Measurements from ENCODE around the gene EHD2. TPM values are rescaled to one million over a fixed set of nuclear protein-coding genes. Genes with fewer than 3 reads are reported as not detected.
"Not testable (repeated sequence)": the region's sequence is repeated elsewhere in the genome, so short reads cannot be mapped to it uniquely, and the experiment has no call there.

Gene EHD2
- total RNA-seq, 1 experiment from 2014 or later, result 13.3 TPM

DNA sequence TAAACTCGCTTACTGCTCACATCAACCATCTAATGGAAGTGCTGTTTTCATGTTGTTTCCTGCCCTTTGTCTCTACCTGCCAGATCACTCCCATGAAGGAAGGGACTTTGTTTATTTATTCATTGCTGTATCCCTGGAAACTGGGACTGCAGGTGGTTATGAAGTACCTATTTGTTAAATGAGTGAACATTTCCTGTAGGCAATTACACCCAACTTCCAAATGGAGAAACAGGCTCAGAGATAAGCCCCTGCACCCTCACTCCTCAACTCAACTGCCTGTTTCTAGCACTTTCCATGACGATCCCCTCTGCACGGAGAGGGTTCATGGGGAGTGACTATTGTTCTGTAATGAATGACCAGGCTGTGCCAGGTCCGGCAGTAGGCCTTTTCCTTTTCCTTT is 63.3 kb downstream of the EHD2 start:
- intact Hi-C loops (cut with micrococcal nuclease; ENCODE audit: unreplicated experiment), result no loop called here
- H3K36me3 Mint-ChIP-seq (ENCODE audit: insufficient read depth, unreplicated experiment), result peaks cover 19% of the 10 kb centered on the region
- H3K27me3 ChIP-seq (replicated peaks; ENCODE audit: control insufficient read depth, insufficient read depth, low read length), result no peaks in the 10 kb centered on the region
- peaks cover 3% of the 10 kb centered on the region for H3K36me3 ChIP-seq (ENCODE audit: control insufficient read depth, insufficient read depth, low read length)
- peaks cover 18% of the 10 kb centered on the region for H3K4me1 Mint-ChIP-seq (ENCODE audit: low read depth, unreplicated experiment)
- ChIA-PET CTCF (no interaction called here), POLR2A (interaction anchor here (0.7 kb wide), 1 partner anchor 232 kb away, joined by 3 read pairs; no protein-coding TSS in a partner anchor)
- H3K4me1 ChIP-seq, result peaks cover 14% of the 10 kb centered on the region
- DNase-seq, result no peak
- H3K27me3 Mint-ChIP-seq (ENCODE audit: insufficient read depth, unreplicated experiment), result no peaks in the 10 kb centered on the region
- no peak for TF ChIP-seq CTCF (IDR thresholded peaks at IDR 0.05; ENCODE audit: insufficient read depth in 1 of 2, low read depth in 1 of 2, low read length in 1 of 2, severe bottlenecking in 1 of 2, unreplicated experiment in 1 of 2)
- no peaks in the 10 kb centered on the region for H3K9me3 ChIP-seq
- H3K4me3 Mint-ChIP-seq (ENCODE audit: unreplicated experiment), result no peak overlapping the region
- peak overlapping the region; percentile 28 for H3K27ac Mint-ChIP-seq (ENCODE audit: unreplicated experiment)
- no TSS peak for BruUV-seq (replicated peaks)
- H3K9me3 Mint-ChIP-seq (ENCODE audit: unreplicated experiment), result no peaks in the 10 kb centered on the region
- no peak overlapping the region for H3K4me3 ChIP-seq (ENCODE audit: low read depth, low read length)

DNA sequence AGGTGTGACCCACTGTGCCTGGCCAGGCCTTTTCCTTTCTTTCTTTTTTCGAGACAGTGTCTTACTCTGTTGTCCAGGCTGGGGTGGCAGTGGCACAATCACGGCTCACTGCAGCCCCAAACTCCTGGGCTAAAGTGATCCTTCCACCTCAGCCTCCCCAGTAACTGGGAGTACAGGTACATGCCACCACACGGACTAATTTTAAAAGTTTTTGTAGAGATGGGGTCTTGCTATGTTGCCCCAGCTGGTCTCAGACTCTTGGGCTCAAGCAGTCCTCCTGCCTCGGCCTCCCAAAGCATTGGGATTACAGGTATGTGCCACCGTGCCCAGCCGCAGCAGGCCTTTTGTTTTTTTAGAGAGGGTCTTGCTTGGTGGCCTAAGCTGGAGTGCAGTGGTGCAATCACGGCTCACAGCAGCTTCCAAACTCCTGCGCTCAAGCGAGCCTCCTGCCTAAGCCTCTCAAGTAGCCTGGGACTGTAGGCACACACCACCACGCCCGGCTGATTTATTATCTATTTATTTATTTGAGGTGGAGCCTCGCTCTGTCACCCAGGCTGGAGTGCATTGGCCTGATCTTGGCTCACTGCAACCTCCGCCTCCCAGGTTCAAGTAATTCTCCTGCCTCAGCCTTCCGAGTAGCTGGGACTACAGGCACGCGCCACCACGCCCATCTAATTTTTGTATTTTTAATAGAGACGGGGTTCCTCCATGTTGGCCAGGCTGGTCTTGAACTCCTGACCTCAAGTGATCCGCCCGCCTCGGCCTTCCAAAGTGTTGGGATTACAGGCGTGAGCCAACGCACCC is 64.2 kb downstream of the EHD2 start:
- intact Hi-C loops (cut with micrococcal nuclease; ENCODE audit: unreplicated experiment); H3K27me3 Mint-ChIP-seq (ENCODE audit: insufficient read depth, unreplicated experiment); H3K9me3 Mint-ChIP-seq (ENCODE audit: unreplicated experiment); H3K9me3 ChIP-seq; DNase-seq; H3K27me3 ChIP-seq (replicated peaks; ENCODE audit: control insufficient read depth, insufficient read depth, low read length); H3K36me3 ChIP-seq (ENCODE audit: control insufficient read depth, insufficient read depth, low read length): not testable (repeated sequence)
- H3K4me3 ChIP-seq (ENCODE audit: low read depth, low read length), result peak overlapping the region; percentile 97
- ChIA-PET POLR2A (interaction anchor here (0.7 kb wide), 1 partner anchor 233 kb away, joined by 3 read pairs; no protein-coding TSS in a partner anchor), CTCF (interaction anchor here (0.6 kb wide), 1 partner anchor 22 kb away, joined by 3 read pairs; no protein-coding TSS in a partner anchor)
- peaks cover 14% of the 10 kb centered on the region for H3K4me1 ChIP-seq
- BruUV-seq (replicated peaks), result TSS peak; percentile 68
- Mint-ChIP-seq H3K4me1 (ENCODE audit: low read depth, unreplicated experiment) (peaks cover 20% of the 10 kb centered on the region), H3K4me3 (ENCODE audit: unreplicated experiment) (peak overlapping the region; percentile 91), H3K36me3 (ENCODE audit: insufficient read depth, unreplicated experiment) (peaks cover 26% of the 10 kb centered on the region), H3K27ac (ENCODE audit: unreplicated experiment) (peak overlapping the region; percentile 93)

GRCh38 chr19:47778049-47778953 is 65.1 kb downstream of the EHD2 start, which contains the start of gene SELENOW:
Gene SELENOW (plus strand): TSS chr19:47778703. CDS start chr19:47778786, 83 bp downstream.
- Mint-ChIP-seq H3K27me3 (ENCODE audit: insufficient read depth, unreplicated experiment) (no peaks in the 10 kb centered on the region), H3K36me3 (ENCODE audit: insufficient read depth, unreplicated experiment) (peaks cover 32% of the 10 kb centered on the region), H3K9me3 (ENCODE audit: unreplicated experiment) (no peaks in the 10 kb centered on the region), H3K4me1 (ENCODE audit: low read depth, unreplicated experiment) (peaks cover 20% of the 10 kb centered on the region), H3K4me3 (ENCODE audit: unreplicated experiment) (peak within 1 kb of the TSS; percentile 91), H3K27ac (ENCODE audit: unreplicated experiment) (peak within 1 kb of the TSS; percentile 93)
- Histone ChIP-seq H3K9me3 (no peaks in the 10 kb centered on the region), H3K27me3 (replicated peaks; ENCODE audit: control insufficient read depth, insufficient read depth, low read length) (no peaks in the 10 kb centered on the region), H3K4me3 (ENCODE audit: low read depth, low read length) (peak within 1 kb of the TSS; percentile 97), H3K36me3 (ENCODE audit: control insufficient read depth, insufficient read depth, low read length) (peaks cover 3% of the 10 kb centered on the region), H3K4me1 (peaks cover 14% of the 10 kb centered on the region)
- BruUV-seq (replicated peaks), result no TSS peak
- TF ChIP-seq CTCF (IDR thresholded peaks at IDR 0.05; ENCODE audit: insufficient read depth in 1 of 2, low read depth in 1 of 2, low read length in 1 of 2, severe bottlenecking in 1 of 2, unreplicated experiment in 1 of 2), result no peak
- POLR2A ChIA-PET, result no interaction called here
- peak; percentile 85 to 88 for DNase-seq
- CTCF ChIA-PET, result no interaction called here
- intact Hi-C loops (cut with micrococcal nuclease; ENCODE audit: unreplicated experiment), result no loop called here
